H1 (cell line): ENCODE measurements around the gene STARD13. TPM values are rescaled to one million over a fixed set of nuclear protein-coding genes. Genes with fewer than 3 reads are reported as not detected.

Experiments used
- CTCF ChIA-PET: fragments of 300-600 bp; sonication (Branson Sonifier 250); formaldehyde crosslinking; loops from one replicate; lab custom pipeline; 2021; ENCODE audit not compliant: partially characterized antibody; lab: Charles Lee
- POLR2A ChIA-PET: fragments of 300-600 bp; sonication (Branson Sonifier 250); formaldehyde crosslinking; loops from one replicate; lab custom pipeline; 2021; ENCODE audit warnings: inconsistent platforms; ENCODE audit not compliant: partially characterized antibody; lab: Charles Lee
- DNase-seq, 2 experiments: peaks; one replicate each; pipeline versions ENCODE4 v3.0.0 to v3.0.0-alpha.2; 2010 to 2022; ENCODE audit warnings: low spot score in 2 of 2, low read depth in 1 of 2, mixed read lengths in 1 of 2
- FAIRE-seq: peaks from 2 replicates; lab custom pipeline; 2011; peaks lifted over from hg19 to GRCh38; lab: Jason Lieb, UNC
- H2AFZ ChIP-seq: 2 replicates; pipeline ENCODE4 v1.8.1; 2012; ENCODE audit warnings: low read length, inconsistent platforms
- H2AK5ac ChIP-seq: 2 replicates; pipeline ENCODE4 v1.6.1; 2013; ENCODE audit warnings: low read depth, low read length
- H2BK120ac ChIP-seq: replicated peaks from 2 replicates; pipeline ENCODE3; 2013; ENCODE audit warnings: low read depth, low read length, inconsistent platforms
- H2BK12ac ChIP-seq: 2 replicates; pipeline ENCODE4 v1.6.1; 2013; ENCODE audit warnings: low read depth, low read length
- H2BK15ac ChIP-seq: 2 replicates; pipeline ENCODE4 v1.6.1; 2013; ENCODE audit warnings: low read length
- H2BK20ac ChIP-seq: 2 replicates; pipeline ENCODE4 v1.6.1; 2013; ENCODE audit warnings: low read length
- H2BK5ac ChIP-seq: 2 replicates; pipeline ENCODE4 v1.6.1; 2013; ENCODE audit warnings: low read depth, low read length
- H3K14ac ChIP-seq: 2 replicates; pipeline ENCODE4 v1.6.1; 2013; ENCODE audit warnings: inconsistent platforms; ENCODE audit not compliant: insufficient read length
- H3K18ac ChIP-seq: 2 replicates; pipeline ENCODE4 v1.6.1; 2013; ENCODE audit warnings: low read length; ENCODE audit errors: extremely low read depth
- H3K23ac ChIP-seq: 2 replicates; pipeline ENCODE4 v1.6.1; 2013; ENCODE audit warnings: inconsistent platforms; ENCODE audit not compliant: insufficient read length
- H3K23me2 ChIP-seq: 2 replicates; pipeline ENCODE4 v1.6.1; 2013; ENCODE audit warnings: low read depth, low read length
- H3K27ac ChIP-seq: 2 replicates; pipeline ENCODE4 v1.6.1; 2011; ENCODE audit warnings: low read depth, low read length, inconsistent platforms
- H3K27me3 ChIP-seq, 4 experiments: replicated peaks in 1 of 4; 1 replicate in 1 of 4; 2 replicates in 3 of 4; pipeline versions ENCODE4 v1.6.1 to v1.8.1; 2011 to 2013; ENCODE audit warnings: low read length in 3 of 4, mild to moderate bottlenecking in 3 of 4, inconsistent platforms in 2 of 4, mixed read lengths in 2 of 4, moderate library complexity in 1 of 4; ENCODE audit not compliant: control insufficient read depth in 3 of 4, insufficient read depth in 3 of 4; ENCODE audit errors: extremely low read depth in 1 of 4
- H3K36me3 ChIP-seq, 4 experiments: 2 replicates each; pipeline versions ENCODE4 v1.6.1 to v1.8.1; 2011 to 2013; ENCODE audit warnings: mild to moderate bottlenecking in 4 of 4, low read length in 3 of 4, moderate library complexity in 2 of 4, control low read depth in 1 of 4, inconsistent platforms in 1 of 4; ENCODE audit not compliant: insufficient read depth in 4 of 4, control insufficient read depth in 2 of 4
- H3K4ac ChIP-seq: replicated peaks from 2 replicates; pipeline ENCODE3; 2013; ENCODE audit warnings: low read length, low read depth, mixed read lengths, inconsistent platforms; ENCODE audit not compliant: insufficient read length
- H3K4me1 ChIP-seq, 4 experiments: replicated peaks in 1 of 4; 1 replicate in 1 of 4; 2 replicates in 3 of 4; pipeline versions ENCODE4 v1.6.1 to v1.8.1; 2011 to 2013; ENCODE audit warnings: low read length in 3 of 4, inconsistent platforms in 2 of 4, mixed read lengths in 1 of 4; ENCODE audit not compliant: insufficient read depth in 4 of 4, control insufficient read depth in 3 of 4
- H3K4me2 ChIP-seq, 2 experiments: 2 replicates each; pipeline versions ENCODE4 v1.6.1 to v1.8.1; 2011 to 2013; ENCODE audit warnings: low read depth in 2 of 2, low read length in 2 of 2, control low read depth in 1 of 2, inconsistent platforms in 1 of 2, mild to moderate bottlenecking in 1 of 2; ENCODE audit not compliant: insufficient read depth in 1 of 2
- H3K4me3 ChIP-seq, 4 experiments: fragments of 200-600, 300-600 bp in 1 of 4; sonication (generic), shearing (Covaris generic), sonication (Bioruptor Twin) in 1 of 4; 2 replicates each; pipeline versions ENCODE4 v1.5.1 to v1.8.1; 2011 to 2016; ENCODE audit warnings: low read length in 4 of 4, low read depth in 3 of 4, control low read depth in 2 of 4, inconsistent platforms in 2 of 4, mild to moderate bottlenecking in 2 of 4, mixed read lengths in 1 of 4, moderate library complexity in 1 of 4; ENCODE audit not compliant: insufficient read depth in 2 of 4; ENCODE audit errors: extremely low read depth in 1 of 4
- H3K56ac ChIP-seq: replicated peaks from 2 replicates; pipeline ENCODE3; 2013; ENCODE audit warnings: low read depth, mild to moderate bottlenecking, mixed read lengths, low read length, inconsistent platforms; ENCODE audit not compliant: insufficient read length
- H3K79me1 ChIP-seq: 2 replicates; pipeline ENCODE4 v1.6.1; 2013; ENCODE audit warnings: low read depth, low read length, control low read depth
- H3K79me2 ChIP-seq, 2 experiments: 2 replicates each; pipeline versions ENCODE4 v1.6.1 to v1.8.1; 2012 to 2013; ENCODE audit warnings: low read length in 2 of 2, mild to moderate bottlenecking in 2 of 2, inconsistent platforms in 1 of 2; ENCODE audit not compliant: insufficient read depth in 2 of 2, control insufficient read depth in 1 of 2
- H3K9ac ChIP-seq, 4 experiments: replicated peaks in 1 of 4; 1 replicate in 1 of 4; 2 replicates in 3 of 4; pipeline versions ENCODE4 v1.6.1 to v1.8.1; 2011 to 2013; ENCODE audit warnings: low read depth in 3 of 4, low read length in 3 of 4, control low read depth in 2 of 4, mild to moderate bottlenecking in 2 of 4, moderate library complexity in 2 of 4, inconsistent platforms in 1 of 4; ENCODE audit errors: extremely low read depth in 1 of 4
- H3K9me3 ChIP-seq, 2 experiments: 2 replicates each; pipeline versions ENCODE4 v1.6.1 to v1.8.1; 2012 to 2013; ENCODE audit warnings: mild to moderate bottlenecking in 2 of 2, moderate library complexity in 2 of 2, control low read depth in 1 of 2, inconsistent platforms in 1 of 2, low read depth in 1 of 2, low read length in 1 of 2, mixed read lengths in 1 of 2; ENCODE audit not compliant: insufficient read depth in 2 of 2
- H4K20me1 ChIP-seq, 2 experiments: replicated peaks in 1 of 2; 2 replicates each; pipeline versions ENCODE3 to v1.8.1; 2011 to 2013; ENCODE audit warnings: inconsistent platforms in 2 of 2, low read length in 2 of 2, mild to moderate bottlenecking in 1 of 2; ENCODE audit not compliant: insufficient read depth in 2 of 2, control insufficient read depth in 1 of 2
- H4K5ac ChIP-seq: 2 replicates; pipeline ENCODE4 v1.6.1; 2013; ENCODE audit warnings: low read length, low read depth, mixed read lengths, inconsistent platforms; ENCODE audit not compliant: insufficient read length
- H4K8ac ChIP-seq: 2 replicates; pipeline ENCODE4 v1.8.0; 2013; ENCODE audit warnings: mild to moderate bottlenecking, moderate library complexity, low read length, inconsistent platforms; ENCODE audit not compliant: insufficient read depth; ENCODE audit errors: extremely low read depth
- H4K91ac ChIP-seq: replicated peaks from 2 replicates; pipeline ENCODE3; 2013; ENCODE audit warnings: low read length, mixed read lengths, inconsistent platforms; ENCODE audit not compliant: insufficient read length
- BCL11A ChIP-seq, 2 experiments: IDR thresholded peaks; one replicate each; pipeline ENCODE4 v1.6.1; 2011; ENCODE audit warnings: low read depth in 2 of 2, low read length in 2 of 2, mild to moderate bottlenecking in 2 of 2
- HDAC2 ChIP-seq, 2 experiments: fragments of 300-600 bp in 1 of 2; sonication (generic) in 1 of 2; IDR thresholded peaks; 2 replicates each; pipeline ENCODE4 v1.6.1; 2011 to 2012; ENCODE audit warnings: low read depth in 2 of 2, low read length in 2 of 2, mild to moderate bottlenecking in 2 of 2, moderate library complexity in 2 of 2, borderline replicate concordance in 1 of 2, inconsistent platforms in 1 of 2
- NANOG ChIP-seq: IDR thresholded peaks from 2 replicates; pipeline ENCODE4 v1.6.1; 2011; ENCODE audit warnings: low read length, low read depth, mild to moderate bottlenecking, inconsistent platforms; ENCODE audit not compliant: insufficient read depth, poor library complexity, severe bottlenecking
- POLR2A ChIP-seq, 2 experiments: IDR thresholded peaks; 1 replicate in 1 of 2; 2 replicates in 1 of 2; pipeline ENCODE4 v1.6.1; 2011; ENCODE audit warnings: low read depth in 2 of 2, low read length in 2 of 2, mild to moderate bottlenecking in 2 of 2; ENCODE audit errors: control extremely low read depth in 1 of 2
- WGBS, 2 experiments: shearing (Covaris generic) in 1 of 2; methylation state at CpG; one replicate each; pipeline versions ENCODE4 v1.1.6 to v1.1.7; 2013 to 2015; ENCODE audit warnings: low lambda C conversion rate in 2 of 2, mixed read lengths in 2 of 2, inconsistent platforms in 1 of 2, low coverage in 1 of 2, missing lambda C conversion rate in 1 of 2; ENCODE audit not compliant: insufficient replicate concordance in 2 of 2, insufficient coverage in 1 of 2, insufficient read length in 1 of 2; ENCODE audit errors: extremely low coverage in 1 of 2, missing lambda C conversion rate in 1 of 2; 5-methylcytosine and 5-hydroxymethylcytosine counted together
- polyA plus RNA-seq, 7 experiments: library from polyadenylated mRNA; depleted of rRNA in 3 of 7; stranded (reverse) in 5 of 7; unstranded in 2 of 7; fragments of >200 nt in 5 of 7; fragments of 200-250 nt in 2 of 7; gene quantifications; 1 replicate in 5 of 7; 2 replicates in 1 of 7; 4 replicates in 1 of 7; pipeline versions ENCODE4 v1.2.1 to v1.2.3, GENCODE V29; 2011 to 2013; ENCODE audit warnings: missing spikeins in 2 of 7, mixed read lengths in 2 of 7
- total RNA-seq: library from RNA; stranded (reverse); fragmentation: NEBNext Ultra II Directional; extraction: Animal tissue kit (Norgen Biotek cat#: 25700); gene quantifications from 2 replicates; pipeline ENCODE4 v1.2.1, GENCODE V29; 2021
- TF ChIP-seq, protein P1 (sequence below), 3 experiments: IDR thresholded peaks; 1 replicate in 2 of 3; 2 replicates in 1 of 3; pipeline versions ENCODE4 v1.5.1 to v1.6.1; 2011; ENCODE audit warnings: low read length in 3 of 3, mild to moderate bottlenecking in 3 of 3, inconsistent platforms in 2 of 3, low read depth in 1 of 3, moderate library complexity in 1 of 3; ENCODE audit not compliant: insufficient read depth in 1 of 3; ENCODE audit errors: control extremely low read depth in 1 of 3

The STARD13 gene
- total and polyA plus RNA-seq, 2 of the 8 experiments (the other 6 are each of a cell fraction or from before 2014, with no cell fraction given): 0.82 to 2.9 TPM

DNA sequence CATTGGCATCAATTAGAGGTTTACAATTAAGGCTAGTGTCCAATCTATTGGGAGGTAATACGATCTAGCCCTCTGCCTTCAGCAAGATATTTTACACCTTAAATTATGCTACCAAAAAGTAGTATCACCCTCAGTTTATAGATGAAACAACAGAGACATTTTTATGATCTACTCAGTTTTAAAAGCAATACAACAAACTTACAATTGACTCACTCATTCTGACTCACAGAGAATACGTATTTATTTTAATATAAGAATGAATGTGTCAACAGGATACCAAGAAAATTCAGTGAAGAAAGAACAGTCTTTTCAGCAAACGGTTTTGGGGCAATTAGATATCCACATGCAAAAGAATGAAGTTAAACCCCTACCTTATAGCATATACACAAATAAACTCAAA lies 32.5 kb upstream of the STARD13 start:
- H3K56ac ChIP-seq: no peak overlapping the region
- H4K5ac ChIP-seq: no peak overlapping the region
- no peaks in the 10 kb centered on the region for H3K79me2 ChIP-seq
- H2BK20ac ChIP-seq: no peak overlapping the region
- no peak for DNase-seq
- H4K8ac ChIP-seq: no peak overlapping the region
- no peak overlapping the region for H2BK120ac ChIP-seq
- WGBS, 2 experiments: 89% methylated on average over 3 of the region's 3 CpGs; no CpG with 5 or more reads in 1 of the 2 experiments
- no peak overlapping the region for H2AFZ ChIP-seq
- H3K4me3 ChIP-seq: no peak overlapping the region
- H3K4me1 ChIP-seq: no peaks in the 10 kb centered on the region
- no peak overlapping the region for H3K9ac ChIP-seq
- H3K14ac ChIP-seq: no peak overlapping the region
- H3K4me2 ChIP-seq: no peak overlapping the region
- no peak overlapping the region for H2BK15ac ChIP-seq
- no peak overlapping the region for H3K23ac ChIP-seq
- no peaks in the 10 kb centered on the region for H4K20me1 ChIP-seq
- H3K9me3 ChIP-seq: no peaks in the 10 kb centered on the region
- H2BK5ac ChIP-seq: no peak overlapping the region
- no peaks in the 10 kb centered on the region for H3K23me2 ChIP-seq
- no peaks in the 10 kb centered on the region for H3K79me1 ChIP-seq
- no peaks in the 10 kb centered on the region for H3K27me3 ChIP-seq
- TF ChIP-seq POLR2A (IDR thresholded peaks at IDR 0.05; ENCODE audit: control extremely low read depth in 1 of 2, low read depth in 2 of 2, low read length in 2 of 2) (no peak), HDAC2 (IDR thresholded peaks at IDR 0.05; ENCODE audit: borderline replicate concordance in 1 of 2, low read depth in 2 of 2, low read length in 2 of 2) (no peak), NANOG (no peak), BCL11A (IDR thresholded peaks at IDR 0.05; ENCODE audit: low read depth in 2 of 2, low read length in 2 of 2) (no peak)
- TF ChIP-seq, protein P1, sequence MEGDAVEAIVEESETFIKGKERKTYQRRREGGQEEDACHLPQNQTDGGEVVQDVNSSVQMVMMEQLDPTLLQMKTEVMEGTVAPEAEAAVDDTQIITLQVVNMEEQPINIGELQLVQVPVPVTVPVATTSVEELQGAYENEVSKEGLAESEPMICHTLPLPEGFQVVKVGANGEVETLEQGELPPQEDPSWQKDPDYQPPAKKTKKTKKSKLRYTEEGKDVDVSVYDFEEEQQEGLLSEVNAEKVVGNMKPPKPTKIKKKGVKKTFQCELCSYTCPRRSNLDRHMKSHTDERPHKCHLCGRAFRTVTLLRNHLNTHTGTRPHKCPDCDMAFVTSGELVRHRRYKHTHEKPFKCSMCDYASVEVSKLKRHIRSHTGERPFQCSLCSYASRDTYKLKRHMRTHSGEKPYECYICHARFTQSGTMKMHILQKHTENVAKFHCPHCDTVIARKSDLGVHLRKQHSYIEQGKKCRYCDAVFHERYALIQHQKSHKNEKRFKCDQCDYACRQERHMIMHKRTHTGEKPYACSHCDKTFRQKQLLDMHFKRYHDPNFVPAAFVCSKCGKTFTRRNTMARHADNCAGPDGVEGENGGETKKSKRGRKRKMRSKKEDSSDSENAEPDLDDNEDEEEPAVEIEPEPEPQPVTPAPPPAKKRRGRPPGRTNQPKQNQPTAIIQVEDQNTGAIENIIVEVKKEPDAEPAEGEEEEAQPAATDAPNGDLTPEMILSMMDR (IDR thresholded peaks at IDR 0.05; ENCODE audit: control extremely low read depth in 1 of 3, insufficient read depth in 1 of 3, low read depth in 1 of 3, low read length in 3 of 3): no peak
- no peak for FAIRE-seq
- H3K4ac ChIP-seq: no peak overlapping the region
- H2BK12ac ChIP-seq: no peak overlapping the region
- H4K91ac ChIP-seq: no peak overlapping the region
- no peak overlapping the region for H3K18ac ChIP-seq
- no peak overlapping the region for H3K27ac ChIP-seq
- H2AK5ac ChIP-seq: no peak overlapping the region
- POLR2A ChIA-PET: no interaction called here
- H3K36me3 ChIP-seq: no peaks in the 10 kb centered on the region
- CTCF ChIA-PET: no interaction called here
